ENCODE results near the gene KIAA1671. TPM values are rescaled to one million over a fixed set of nuclear protein-coding genes. Genes with fewer than 3 reads are reported as not detected.
"Not testable (repeated sequence)": the region's sequence is repeated elsewhere in the genome, so short reads cannot be mapped to it uniquely, and the experiment has no call there.

Gene KIAA1671
- total RNA-seq, 1 experiment from 2014 or later = 7.7 TPM

GRCh38 chr22:25167834-25168601 lies 215.5 kb downstream of the KIAA1671 start:
- no peak for DNase-seq (ENCODE audit: low read depth)

GRCh38 chr22:25169278-25170031 lies 216.9 kb downstream of the KIAA1671 start:
- DNase-seq (ENCODE audit: low read depth) = peak; percentile 60

DNA sequence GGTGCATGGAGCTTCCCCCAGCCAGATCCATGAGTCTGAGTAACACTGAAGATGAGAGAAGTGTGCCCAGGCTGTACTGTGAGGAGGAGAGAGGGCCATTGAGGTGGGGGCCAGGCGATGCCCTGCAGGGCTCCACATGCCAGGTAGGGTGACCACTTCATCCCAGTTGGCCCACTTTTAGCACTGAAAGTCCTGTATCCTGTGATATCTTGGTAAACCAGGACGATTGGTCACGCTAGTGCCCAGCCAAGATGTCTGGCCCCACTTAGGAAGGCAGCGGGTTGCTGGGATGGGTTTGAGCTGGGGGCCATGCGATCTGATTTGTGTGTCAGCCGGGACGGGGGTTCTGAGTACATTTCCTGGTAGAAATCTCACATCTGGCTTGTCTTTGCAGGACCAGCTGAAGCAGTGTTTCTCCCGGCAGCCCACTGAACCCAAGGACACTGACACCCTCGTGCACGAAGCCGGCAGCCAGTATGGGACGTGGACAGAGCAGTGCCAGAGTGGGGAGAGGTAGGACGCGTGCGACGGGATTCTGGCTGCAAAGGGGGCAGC lies 218.0 kb downstream of the KIAA1671 start:
- no peak for DNase-seq (ENCODE audit: low read depth)

- DNase-seq (ENCODE audit: low read depth) = no peak
Measured at GRCh38 chr22:25172153-25172552, 219.6 kb downstream of the KIAA1671 start.

GRCh38 chr22:25174156-25174887 lies 221.8 kb downstream of the KIAA1671 start:
- DNase-seq (ENCODE audit: low read depth) = no peak

- DNase-seq (ENCODE audit: low read depth) = no peak
Measured at GRCh38 chr22:25174888-25175411, 222.4 kb downstream of the KIAA1671 start.

DNA sequence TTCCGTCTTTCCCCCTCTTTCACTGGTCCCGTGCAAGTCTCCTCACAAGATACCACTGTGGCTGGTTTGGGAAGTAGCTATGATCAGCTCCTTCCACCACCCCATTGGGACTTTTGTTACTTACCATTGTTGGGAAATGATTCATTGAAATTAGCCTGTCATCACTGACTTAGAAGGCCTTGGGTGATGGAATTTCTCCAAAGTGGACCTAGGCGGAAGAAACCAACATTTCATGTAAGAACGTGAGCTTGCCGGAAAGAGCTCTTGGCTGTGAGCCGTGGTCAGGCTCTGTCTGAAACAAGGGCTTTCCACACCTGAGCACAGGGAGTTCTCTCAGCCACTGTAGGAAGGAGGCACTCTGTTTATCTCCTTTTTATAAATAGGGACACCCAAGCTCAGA lies 223.7 kb downstream of the KIAA1671 start:
- peak; percentile 53 for DNase-seq (ENCODE audit: low read depth)

GRCh38 chr22:25176799-25177198 lies 224.3 kb downstream of the KIAA1671 start:
- DNase-seq (ENCODE audit: low read depth) = no peak

- DNase-seq (ENCODE audit: low read depth) = no peak
Measured at GRCh38 chr22:25177226-25177625, 224.7 kb downstream of the KIAA1671 start.

- DNase-seq (ENCODE audit: low read depth) = no peak
Measured at GRCh38 chr22:25177895-25178294, 225.4 kb downstream of the KIAA1671 start.

DNA sequence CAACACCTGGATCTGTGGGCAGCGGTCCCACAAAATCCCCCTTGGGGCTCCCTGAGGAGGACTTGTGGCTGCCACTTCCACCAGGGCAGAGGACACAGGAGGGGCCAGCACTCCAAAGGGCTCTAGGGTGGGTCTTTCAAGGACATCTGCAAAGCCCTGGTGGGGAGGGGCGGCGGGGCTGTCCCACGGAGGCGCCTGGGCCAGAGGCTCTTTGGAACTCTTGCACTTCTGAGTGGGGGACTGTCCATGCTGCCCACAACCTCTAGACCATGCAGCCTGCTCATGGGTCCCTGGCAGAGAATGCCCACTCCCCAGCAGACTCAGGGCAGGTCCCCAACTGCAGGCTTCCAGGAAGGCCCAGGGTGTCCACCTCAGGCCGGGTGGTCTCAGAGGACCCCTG lies 225.8 kb downstream of the KIAA1671 start:
- DNase-seq (ENCODE audit: low read depth) = not testable (repeated sequence)

- not testable (repeated sequence) for DNase-seq (ENCODE audit: low read depth)
Measured at GRCh38 chr22:25178869-25179631, 226.5 kb downstream of the KIAA1671 start.

DNA sequence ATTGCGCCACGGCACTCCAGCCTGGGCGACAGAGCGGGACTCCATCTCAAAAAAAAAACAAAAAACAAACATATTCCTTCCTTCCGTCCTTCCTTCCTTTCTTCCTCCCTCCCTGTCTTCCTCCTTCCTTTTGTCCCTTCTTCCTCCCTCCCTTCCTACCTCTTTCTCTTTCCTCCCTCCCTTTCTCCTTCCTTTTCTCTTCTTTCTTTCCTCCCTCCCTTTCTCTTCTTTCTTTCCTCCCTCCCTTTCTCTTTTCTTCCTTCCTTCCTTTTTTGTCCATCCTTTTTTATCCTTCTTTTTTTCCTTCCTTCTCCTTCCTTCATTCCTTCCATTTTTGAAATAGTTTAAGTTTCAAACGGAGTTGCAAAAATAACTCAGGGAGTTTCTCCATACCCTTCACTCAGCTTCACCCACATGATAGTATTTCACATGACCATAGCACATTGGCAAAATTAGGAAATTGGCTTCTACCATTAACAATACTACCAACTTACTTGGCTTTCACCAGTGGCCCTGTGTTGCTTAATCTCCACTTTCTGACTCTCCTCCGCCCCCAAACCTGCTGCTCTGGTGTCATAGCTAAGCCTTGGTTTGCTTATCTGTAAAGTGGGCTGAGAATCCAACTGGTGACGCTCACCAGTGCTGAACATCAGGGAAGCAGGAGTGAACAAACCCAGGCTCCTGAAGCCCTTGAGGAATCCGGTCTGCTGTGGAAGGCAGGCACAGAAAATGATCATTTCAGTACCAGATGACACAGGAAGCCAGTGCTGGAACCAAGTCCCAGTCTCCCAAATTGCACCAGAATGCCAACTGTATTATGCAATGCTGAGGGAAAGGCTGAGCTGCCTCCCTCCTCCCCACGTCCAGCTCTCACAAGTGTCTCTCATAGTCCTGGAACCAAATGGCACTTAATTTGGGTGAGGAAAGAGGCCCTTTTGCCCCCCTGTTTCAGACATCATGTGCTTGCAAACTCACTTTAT lies 229.9 kb downstream of the KIAA1671 start:
- DNase-seq (ENCODE audit: low read depth) = no peak

- DNase-seq (ENCODE audit: low read depth) = no peak
Measured at GRCh38 chr22:25183949-25184619, 231.6 kb downstream of the KIAA1671 start.

- no peak for DNase-seq (ENCODE audit: low read depth)
Measured at GRCh38 chr22:25186140-25186539, 233.6 kb downstream of the KIAA1671 start.

DNA sequence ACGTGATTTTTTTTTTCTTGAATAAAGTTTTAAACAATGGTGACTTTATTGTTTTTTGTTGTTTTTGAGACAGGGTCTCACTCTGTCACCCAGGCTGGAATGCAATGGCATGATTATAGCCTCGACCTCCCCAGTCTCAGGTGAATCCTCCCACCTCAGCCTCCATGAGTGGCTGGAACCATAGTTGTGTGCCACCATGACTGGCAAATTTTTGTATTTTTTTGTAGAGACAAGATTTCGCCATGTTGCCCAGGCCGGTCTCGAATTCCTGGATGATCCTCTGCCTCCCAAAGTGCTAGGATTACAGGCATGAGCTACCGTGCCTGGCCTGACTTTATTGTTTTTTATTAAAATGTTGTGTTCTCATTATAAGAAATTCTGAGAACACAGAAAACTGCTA lies 235.0 kb downstream of the KIAA1671 start:
- DNase-seq (ENCODE audit: low read depth) = no peak

DNA sequence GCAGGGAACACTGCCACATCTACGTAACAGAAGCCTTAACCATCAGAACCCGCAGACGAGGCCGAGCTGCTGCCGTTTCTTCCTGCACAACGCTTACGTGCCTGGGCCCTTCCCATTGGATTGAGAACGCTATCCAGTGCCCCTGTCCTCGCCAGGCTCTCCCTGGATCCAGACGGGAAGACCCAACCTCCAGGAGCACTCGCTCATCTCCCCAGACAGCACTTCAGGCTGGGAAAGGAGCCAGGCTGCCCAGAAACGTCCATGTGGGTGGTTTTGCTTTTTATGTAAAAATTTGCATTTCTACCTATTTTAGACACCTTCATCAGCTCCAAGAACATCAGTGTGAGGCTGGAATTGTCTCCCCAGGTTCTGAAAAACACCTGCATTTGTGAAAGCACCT lies 239.9 kb downstream of the KIAA1671 start:
- no peak for DNase-seq (ENCODE audit: low read depth)

DNA sequence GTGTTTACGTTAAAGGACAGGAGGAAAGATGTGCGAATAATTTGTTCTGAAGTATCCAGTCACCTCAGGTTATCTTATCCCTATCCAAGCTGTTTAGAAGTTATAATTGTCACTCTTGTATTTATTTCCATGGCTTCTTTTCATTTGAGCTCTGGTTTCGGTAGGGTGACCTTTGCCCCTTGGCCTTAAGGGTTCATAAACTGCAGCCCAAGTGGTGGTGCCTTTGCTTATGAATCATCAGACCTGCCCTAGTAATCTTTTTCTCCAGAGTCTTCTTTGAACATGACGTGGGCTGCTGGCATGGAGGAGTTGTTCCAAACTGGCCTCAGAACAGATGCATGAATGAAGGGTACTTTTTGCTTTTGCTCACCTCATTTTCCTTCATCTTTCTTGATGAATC lies 240.6 kb downstream of the KIAA1671 start:
- no peak for DNase-seq (ENCODE audit: low read depth)

GRCh38 chr22:25193548-25193947 lies 241.0 kb downstream of the KIAA1671 start:
- no peak for DNase-seq (ENCODE audit: low read depth)

Measured in RPMI7951 (cell line).